Caki2 (cell line): ENCODE data around the gene ANTXR1. TPM values are rescaled to one million over a fixed set of nuclear protein-coding genes. Genes with fewer than 3 reads are reported as not detected.
"Not testable (repeated sequence)": the region's sequence is repeated elsewhere in the genome, so short reads cannot be mapped to it uniquely, and the experiment has no call there.

Source experiments
- DNase-seq: peaks from one replicate; pipeline ENCODE4 v3.0.0-alpha.2; 2015; ENCODE audit warnings: low read depth
- in situ Hi-C: cut with HindIII; loops from 2 replicates; pipeline ENCODE4 v1.10.0; 2016; ENCODE audit warnings: low sequenced_read_pairs, low pct_unique_long_range_greater_than_20kb, mixed read lengths
- total RNA-seq: library from RNA; depleted of rRNA; stranded (reverse); fragments of >200 nt; shearing (Covaris generic); gene quantifications from 2 replicates; pipeline ENCODE4 v1.2.3, GENCODE V29; 2014; ENCODE audit warnings: low replicate concordance

ANTXR1 gene
- total RNA-seq, 1 experiment from 2014 or later = 1.1 TPM

- no peak for DNase-seq
- in situ Hi-C loops = no loop called here
Observed at GRCh38 chr2:69221960-69222751, 209.2 kb downstream of the ANTXR1 start.

GRCh38 chr2:69222953-69223658, 210.1 kb downstream of the ANTXR1 start:
- DNase-seq = no peak
- in situ Hi-C loops = no loop called here

GRCh38 chr2:69223759-69224511, 211.0 kb downstream of the ANTXR1 start:
- no peak for DNase-seq
- in situ Hi-C loops = no loop called here

GRCh38 chr2:69224512-69224837, 211.5 kb downstream of the ANTXR1 start:
- in situ Hi-C loops = no loop called here
- no peak for DNase-seq

GRCh38 chr2:69225933-69226332, 213.0 kb downstream of the ANTXR1 start:
- no peak for DNase-seq
- in situ Hi-C loops = no loop called here

- in situ Hi-C loops = no loop called here
- no peak for DNase-seq
Observed at GRCh38 chr2:69226903-69227302, 213.9 kb downstream of the ANTXR1 start.

- in situ Hi-C loops = no loop called here
- no peak for DNase-seq
Observed at GRCh38 chr2:69227716-69228115, 214.7 kb downstream of the ANTXR1 start.

- DNase-seq, in situ Hi-C loops: not testable (repeated sequence)
Observed at GRCh38 chr2:69230946-69231345, 218.0 kb downstream of the ANTXR1 start.

- in situ Hi-C loops = no loop called here
- no peak for DNase-seq
Observed at GRCh38 chr2:69231612-69232277, 218.8 kb downstream of the ANTXR1 start.

GRCh38 chr2:69235835-69236234, 222.9 kb downstream of the ANTXR1 start:
- in situ Hi-C loops, DNase-seq: not testable (repeated sequence)

GRCh38 chr2:69237070-69237670, 224.2 kb downstream of the ANTXR1 start:
- DNase-seq = no peak
- in situ Hi-C loops = no loop called here

GRCh38 chr2:69238449-69239031, 225.6 kb downstream of the ANTXR1 start:
- no peak for DNase-seq
- in situ Hi-C loops = no loop called here

GRCh38 chr2:69241093-69241492, 228.1 kb downstream of the ANTXR1 start:
- in situ Hi-C loops = no loop called here

GRCh38 chr2:69241664-69242514, 228.9 kb downstream of the ANTXR1 start:
- in situ Hi-C loops = no loop called here
- no peak for DNase-seq

More at GRCh38 chr2:69241093-69241492, 228.1 kb downstream of the ANTXR1 start:
- DNase-seq = no peak

- in situ Hi-C loops = no loop called here
- no peak for DNase-seq
Observed at GRCh38 chr2:69242651-69243051, 229.7 kb downstream of the ANTXR1 start.

- no peak for DNase-seq
- in situ Hi-C loops = no loop called here
Observed at GRCh38 chr2:69243652-69244051, 230.7 kb downstream of the ANTXR1 start.

GRCh38 chr2:69244882-69245281, 231.9 kb downstream of the ANTXR1 start:
- no peak for DNase-seq
- in situ Hi-C loops = no loop called here
